DND-41 (cell line): Measurements from ENCODE around the gene NOP10.

Source experiments
- ATAC-seq: fragments of 200-7000 bp; cut with Tn5 transposase; 3 replicates; pipeline ENCODE4 v1.9.1; 2021; ENCODE audit warnings: low read depth; ENCODE audit not compliant: insufficient read depth
- DNase-seq: peaks from one replicate; pipeline ENCODE4 v3.0.0-alpha.2; 2020
- H2AFZ ChIP-seq: 2 replicates; pipeline ENCODE4 v1.6.0; 2012; ENCODE audit warnings: low read depth, low read length
- H3K27ac ChIP-seq: 2 replicates; pipeline ENCODE4 v1.5.1; 2012; ENCODE audit warnings: low read length, inconsistent platforms
- H3K27me3 ChIP-seq: fragments of 200-600 bp; sonication (generic); 2 replicates; pipeline ENCODE4 v1.6.0; 2012; ENCODE audit warnings: low read length, mild to moderate bottlenecking, inconsistent platforms; ENCODE audit not compliant: insufficient read depth, poor library complexity
- H3K36me3 ChIP-seq: 2 replicates; pipeline ENCODE4 v1.5.1; 2012; ENCODE audit warnings: low read length, inconsistent platforms; ENCODE audit not compliant: insufficient read depth
- H3K4me1 ChIP-seq: 2 replicates; pipeline ENCODE4 v1.5.1; 2012; ENCODE audit warnings: mild to moderate bottlenecking, low read length; ENCODE audit not compliant: insufficient read depth
- H3K4me2 ChIP-seq: 2 replicates; pipeline ENCODE4 v1.6.0; 2012; ENCODE audit warnings: mild to moderate bottlenecking, moderate library complexity, low read length, inconsistent platforms; ENCODE audit not compliant: insufficient read depth
- H3K4me3 ChIP-seq, 2 experiments: fragments of 200-600 bp in 1 of 2; shearing (Covaris generic) in 1 of 2; 2 replicates each; pipeline ENCODE4 v1.5.1; 2012 to 2016; ENCODE audit warnings: inconsistent platforms in 2 of 2, low read length in 2 of 2, mild to moderate bottlenecking in 2 of 2, low read depth in 1 of 2, moderate library complexity in 1 of 2
- H3K79me2 ChIP-seq: 2 replicates; pipeline ENCODE4 v1.6.0; 2012; ENCODE audit warnings: low read length, inconsistent platforms; ENCODE audit not compliant: insufficient read depth
- H3K9ac ChIP-seq: 2 replicates; pipeline ENCODE4 v1.6.0; 2012; ENCODE audit warnings: low read depth, mild to moderate bottlenecking, inconsistent platforms, low read length, moderate library complexity
- H3K9me3 ChIP-seq: 2 replicates; pipeline ENCODE4 v1.5.1; 2012; ENCODE audit warnings: low read length, moderate library complexity, mild to moderate bottlenecking, inconsistent platforms; ENCODE audit not compliant: insufficient read depth, severe bottlenecking
- H4K20me1 ChIP-seq: 2 replicates; pipeline ENCODE4 v1.6.0; 2012; ENCODE audit warnings: low read length; ENCODE audit not compliant: insufficient read depth
- EZH2 ChIP-seq: IDR thresholded peaks from 3 replicates; pipeline ENCODE4 v1.6.1; 2012; ENCODE audit warnings: borderline replicate concordance, low read depth, mild to moderate bottlenecking, moderate library complexity, low read length, inconsistent platforms; ENCODE audit not compliant: severe bottlenecking
- TF ChIP-seq, protein P1 (sequence below): IDR thresholded peaks from 2 replicates; pipeline ENCODE4 v1.5.1; 2012; ENCODE audit warnings: borderline replicate concordance, low read length, moderate library complexity, mild to moderate bottlenecking; ENCODE audit not compliant: poor library complexity, severe bottlenecking; ENCODE audit errors: extremely low read depth

The NOP10 gene

DNA sequence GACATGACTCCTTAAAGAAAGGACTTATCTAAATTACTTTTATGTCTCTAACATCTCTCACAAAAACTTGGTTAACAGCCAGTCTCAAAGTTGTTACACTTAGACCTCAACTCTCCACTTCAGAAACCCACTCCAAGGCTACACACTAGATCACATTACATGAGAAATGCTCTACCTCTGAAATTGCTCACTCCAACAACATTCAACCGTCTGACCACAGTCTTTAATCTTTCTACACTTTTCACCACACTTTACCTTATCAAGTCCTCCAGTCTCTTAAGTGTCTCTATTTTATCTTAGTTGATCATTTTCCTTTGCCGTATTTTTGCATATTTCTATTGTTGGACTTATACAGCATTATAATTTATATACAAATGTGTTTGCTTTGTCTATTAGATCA lies 11.1 kb downstream of the NOP10 start:
- TF ChIP-seq, protein P1, sequence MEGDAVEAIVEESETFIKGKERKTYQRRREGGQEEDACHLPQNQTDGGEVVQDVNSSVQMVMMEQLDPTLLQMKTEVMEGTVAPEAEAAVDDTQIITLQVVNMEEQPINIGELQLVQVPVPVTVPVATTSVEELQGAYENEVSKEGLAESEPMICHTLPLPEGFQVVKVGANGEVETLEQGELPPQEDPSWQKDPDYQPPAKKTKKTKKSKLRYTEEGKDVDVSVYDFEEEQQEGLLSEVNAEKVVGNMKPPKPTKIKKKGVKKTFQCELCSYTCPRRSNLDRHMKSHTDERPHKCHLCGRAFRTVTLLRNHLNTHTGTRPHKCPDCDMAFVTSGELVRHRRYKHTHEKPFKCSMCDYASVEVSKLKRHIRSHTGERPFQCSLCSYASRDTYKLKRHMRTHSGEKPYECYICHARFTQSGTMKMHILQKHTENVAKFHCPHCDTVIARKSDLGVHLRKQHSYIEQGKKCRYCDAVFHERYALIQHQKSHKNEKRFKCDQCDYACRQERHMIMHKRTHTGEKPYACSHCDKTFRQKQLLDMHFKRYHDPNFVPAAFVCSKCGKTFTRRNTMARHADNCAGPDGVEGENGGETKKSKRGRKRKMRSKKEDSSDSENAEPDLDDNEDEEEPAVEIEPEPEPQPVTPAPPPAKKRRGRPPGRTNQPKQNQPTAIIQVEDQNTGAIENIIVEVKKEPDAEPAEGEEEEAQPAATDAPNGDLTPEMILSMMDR, result no peak
- TF ChIP-seq EZH2, result no peak
- Histone ChIP-seq H3K9ac (no peak overlapping the region), H3K79me2 (peaks cover 11% of the 10 kb centered on the region), H3K4me3 (no peak overlapping the region), H3K36me3 (no peaks in the 10 kb centered on the region), H2AFZ (no peak overlapping the region), H4K20me1 (no peaks in the 10 kb centered on the region), H3K27me3 (no peaks in the 10 kb centered on the region), H3K27ac (no peak overlapping the region), H3K9me3 (no peaks in the 10 kb centered on the region), H3K4me1 (peaks cover 36% of the 10 kb centered on the region), H3K4me2 (no peak overlapping the region)
- DNase-seq, result no peak
- no peak for ATAC-seq

DNA sequence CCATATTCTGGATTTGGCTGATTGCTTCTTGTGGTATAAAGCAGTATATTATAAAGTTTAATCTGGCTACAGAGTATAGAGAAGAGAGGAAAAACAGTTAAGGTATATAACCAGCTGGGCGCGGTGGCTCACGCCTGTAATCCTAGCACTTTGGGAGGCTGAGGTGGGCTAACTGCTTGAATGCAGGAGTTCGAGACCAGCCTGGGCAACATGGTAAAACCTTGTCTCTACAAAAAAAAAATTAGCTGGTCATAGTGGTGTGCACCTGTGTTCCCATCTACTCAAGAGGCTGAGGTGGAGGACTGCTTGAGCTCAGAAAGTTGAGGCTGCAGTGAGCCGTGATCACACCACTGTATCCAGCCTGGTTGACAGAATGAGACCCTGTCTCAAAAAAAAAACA lies 12.7 kb downstream of the NOP10 start:
- Histone ChIP-seq H3K4me2 (no peak overlapping the region), H3K79me2 (peaks cover 8% of the 10 kb centered on the region), H3K36me3 (no peaks in the 10 kb centered on the region)

DNA sequence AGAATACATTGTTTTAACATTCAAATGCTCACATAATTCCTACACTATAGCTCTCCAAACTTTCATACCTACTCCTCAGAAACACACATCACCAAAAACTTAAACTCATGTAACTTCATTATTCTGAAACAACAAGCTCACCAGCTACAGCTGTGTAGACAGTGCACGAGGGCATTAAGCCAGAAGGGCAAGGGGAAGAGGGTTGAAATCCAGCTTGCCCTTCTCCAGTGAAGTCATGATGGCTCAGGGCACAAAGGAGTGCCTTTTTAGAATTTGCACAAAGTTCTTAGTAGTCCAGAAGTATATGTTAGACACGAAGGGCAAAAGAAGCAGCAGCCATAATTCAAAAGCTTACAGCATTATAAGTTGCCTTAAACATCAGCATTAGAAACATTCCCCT lies 13.9 kb downstream of the NOP10 start:
- Histone ChIP-seq H3K4me1 (peaks cover 8% of the 10 kb centered on the region), H3K4me3 (no peak overlapping the region), H3K27me3 (no peaks in the 10 kb centered on the region), H3K36me3 (no peaks in the 10 kb centered on the region), H3K4me2 (no peak overlapping the region), H3K9ac (no peak overlapping the region), H4K20me1 (no peaks in the 10 kb centered on the region), H3K27ac (no peak overlapping the region), H3K9me3 (no peaks in the 10 kb centered on the region), H2AFZ (no peak overlapping the region), H3K79me2 (peaks cover 4% of the 10 kb centered on the region; the same call in 1 of the 2 replicates)
- TF ChIP-seq, protein P1, result no peak
- TF ChIP-seq EZH2, result no peak
- ATAC-seq (no peak), DNase-seq (no peak)

More for the DNA sequence above, 12.7 kb downstream of the NOP10 start:
- H3K9me3 ChIP-seq, result no peaks in the 10 kb centered on the region
- H3K4me1 ChIP-seq, result peaks cover 21% of the 10 kb centered on the region
- H3K4me3 ChIP-seq, result no peak overlapping the region
- no peak overlapping the region for H3K27ac ChIP-seq
- no peaks in the 10 kb centered on the region for H4K20me1 ChIP-seq
- H2AFZ ChIP-seq, result no peak overlapping the region
- ATAC-seq, result no peak
- TF ChIP-seq EZH2, result no peak
- TF ChIP-seq, protein P1, result no peak
- no peak overlapping the region for H3K9ac ChIP-seq
- no peaks in the 10 kb centered on the region for H3K27me3 ChIP-seq
- DNase-seq, result no peak

DNA sequence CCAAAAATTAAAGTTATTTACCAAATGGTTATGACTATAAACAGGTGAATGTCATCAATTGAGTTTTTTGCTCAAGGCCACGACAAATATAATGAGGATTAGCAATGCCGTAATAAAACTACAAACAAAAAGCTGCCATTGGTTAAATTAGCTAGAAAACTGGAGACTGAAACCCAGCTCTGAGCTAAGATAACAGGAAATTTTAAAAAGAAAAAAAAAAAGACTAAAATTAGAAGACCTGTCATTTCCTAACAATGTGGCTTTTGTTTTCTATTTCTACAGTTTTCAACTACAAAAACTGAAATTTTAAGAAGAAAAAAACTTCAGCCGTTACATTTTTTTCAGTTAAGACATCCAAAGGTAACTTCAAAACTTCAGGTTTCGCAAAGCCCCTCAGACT lies 15.0 kb downstream of the NOP10 start:
- Histone ChIP-seq H3K79me2 (no peaks in the 10 kb centered on the region), H3K27me3 (no peaks in the 10 kb centered on the region), H3K9me3 (no peaks in the 10 kb centered on the region), H3K4me3 (no peak overlapping the region), H3K4me2 (no peak overlapping the region), H4K20me1 (no peaks in the 10 kb centered on the region), H2AFZ (no peak overlapping the region), H3K27ac (no peak overlapping the region), H3K9ac (no peak overlapping the region), H3K4me1 (0 out of 2 replicates have a peak, but pooled peaks cover 5% of the 10 kb centered on the region), H3K36me3 (no peaks in the 10 kb centered on the region)
- no peak for TF ChIP-seq EZH2
- TF ChIP-seq, protein P1, result no peak
- DNase-seq (no peak), ATAC-seq (no peak)
